ENCODE data around the gene ARHGAP19. TPM values are rescaled to one million over a fixed set of nuclear protein-coding genes. Genes with fewer than 3 reads are reported as not detected.

The ARHGAP19 gene
- total and polyA plus RNA-seq, 2 of the 8 experiments (the other 6 are each of a cell fraction or from before 2014, with no cell fraction given) = 13.3 to 32.1 TPM

DNA sequence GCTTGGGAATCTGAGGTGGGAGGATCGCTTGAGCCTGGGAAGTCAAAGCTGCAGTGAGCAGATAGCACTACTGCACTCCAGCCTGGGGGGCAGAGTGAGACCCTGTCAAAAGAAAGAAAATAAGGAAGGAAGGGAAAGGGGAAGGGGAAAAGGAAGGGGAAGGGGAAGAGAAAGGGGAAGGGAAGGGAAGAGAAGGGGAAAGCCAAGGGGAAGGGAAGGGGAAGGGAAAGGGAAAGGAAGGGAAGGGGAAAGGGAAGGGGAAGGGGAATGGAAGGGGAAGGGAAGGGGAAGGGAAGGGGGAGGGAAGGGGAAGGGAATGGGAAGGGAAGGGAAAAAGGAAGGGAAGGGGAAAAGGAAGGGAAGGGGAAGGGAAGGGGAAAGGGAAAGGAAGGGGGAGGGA, 41.5 kb downstream of the ARHGAP19 start:
- H3K9me3 ChIP-seq (ENCODE audit: insufficient read depth in 2 of 2, low read depth in 1 of 2, low read length in 1 of 2) = no peaks in the 10 kb centered on the region
- no peak for DNase-seq (ENCODE audit: low read depth in 1 of 2, low spot score in 2 of 2)
- H3K79me2 ChIP-seq (ENCODE audit: control insufficient read depth in 1 of 2, insufficient read depth in 2 of 2, low read length in 2 of 2) = no peaks in the 10 kb centered on the region
- H2BK12ac ChIP-seq (ENCODE audit: low read depth, low read length) = no peak overlapping the region
- no peak overlapping the region for H2AK5ac ChIP-seq (ENCODE audit: low read depth, low read length)
- no peak for FAIRE-seq
- H2BK5ac ChIP-seq (ENCODE audit: low read depth, low read length) = no peak overlapping the region
- no peak overlapping the region for H3K27ac ChIP-seq (ENCODE audit: low read depth, low read length)
- H3K4me3 ChIP-seq (ENCODE audit: extremely low read depth in 1 of 4, insufficient read depth in 2 of 4, low read depth in 3 of 4, low read length in 4 of 4) = no peak overlapping the region
- H4K91ac ChIP-seq (replicated peaks; ENCODE audit: insufficient read length, low read length) = no peak overlapping the region
- no peak overlapping the region for H2BK120ac ChIP-seq (replicated peaks; ENCODE audit: low read depth, low read length)
- no peak overlapping the region for H4K5ac ChIP-seq (ENCODE audit: insufficient read length, low read depth, low read length)
- no peak overlapping the region for H3K18ac ChIP-seq (ENCODE audit: extremely low read depth, low read length)
- no peaks in the 10 kb centered on the region for H4K20me1 ChIP-seq (replicated peaks in 1 of 2; ENCODE audit: control insufficient read depth in 1 of 2, insufficient read depth in 2 of 2, low read length in 2 of 2)
- peaks cover 0 to 11% (median 2%) of the 10 kb centered on the region in 4 experiments; a peak in 2 of 8 replicates for H3K36me3 ChIP-seq (ENCODE audit: control insufficient read depth in 2 of 4, insufficient read depth in 4 of 4, low read length in 3 of 4)
- H2AFZ ChIP-seq (ENCODE audit: low read length) = no peak overlapping the region
- H3K23ac ChIP-seq (ENCODE audit: insufficient read length) = no peak overlapping the region
- H3K14ac ChIP-seq (ENCODE audit: insufficient read length) = no peak overlapping the region
- WGBS, 2 experiments (ENCODE audit: extremely low coverage in 1 of 2, insufficient coverage in 1 of 2, insufficient read length in 1 of 2, insufficient replicate concordance in 2 of 2, low coverage in 1 of 2, low lambda C conversion rate in 2 of 2, missing lambda C conversion rate in 1 of 2) = 92% methylated on average over 1 of the region's 1 CpG; no CpG with 5 or more reads in 1 of the 2 experiments
- no peaks in the 10 kb centered on the region for H3K23me2 ChIP-seq (ENCODE audit: low read depth, low read length)
- H3K4ac ChIP-seq (replicated peaks; ENCODE audit: insufficient read length, low read depth, low read length) = no peak overlapping the region
- H2BK15ac ChIP-seq (ENCODE audit: low read length) = no peak overlapping the region
- no peak overlapping the region for H4K8ac ChIP-seq (ENCODE audit: extremely low read depth, insufficient read depth, low read length)
- H3K4me1 ChIP-seq (replicated peaks in 1 of 4; ENCODE audit: control insufficient read depth in 3 of 4, insufficient read depth in 4 of 4, low read length in 3 of 4) = no peaks in the 10 kb centered on the region
- no peak overlapping the region for H3K56ac ChIP-seq (replicated peaks; ENCODE audit: insufficient read length, low read depth, low read length)
- no peaks in the 10 kb centered on the region for H3K27me3 ChIP-seq (replicated peaks in 1 of 4; ENCODE audit: control insufficient read depth in 3 of 4, extremely low read depth in 1 of 4, insufficient read depth in 3 of 4, low read length in 3 of 4)
- no peak overlapping the region for H3K9ac ChIP-seq (replicated peaks in 1 of 4; ENCODE audit: extremely low read depth in 1 of 4, low read depth in 3 of 4, low read length in 3 of 4)
- TF ChIP-seq FOSL1 (IDR thresholded peaks at IDR 0.05; ENCODE audit: insufficient read depth, low read depth, low read length) (no peak), TEAD4 (IDR thresholded peaks at IDR 0.05; ENCODE audit: low read depth, low read length) (no peak), ASH2L (IDR thresholded peaks at IDR 0.05; ENCODE audit: low read length) (no peak), RAD21 (IDR thresholded peaks at IDR 0.05 in 1 of 2, conservative IDR thresholded peaks at IDR 0.05 in 1 of 2; ENCODE audit: low read depth in 2 of 2, low read length in 2 of 2) (no peak)
- H3K79me1 ChIP-seq (ENCODE audit: low read depth, low read length) = no peaks in the 10 kb centered on the region
- no peak overlapping the region for H2BK20ac ChIP-seq (ENCODE audit: low read length)
- no peak overlapping the region for H3K4me2 ChIP-seq (ENCODE audit: insufficient read depth in 1 of 2, low read depth in 2 of 2, low read length in 2 of 2)
- CTCF ChIA-PET (ENCODE audit: partially characterized antibody) = interaction anchor here (1.3 kb wide), 1 partner anchor 17 kb away, joined by 6 read pairs; no protein-coding TSS in a partner anchor
- POLR2A ChIA-PET (ENCODE audit: partially characterized antibody) = no interaction called here
